Thyroid gland (tissue), 4 donors: ENCODE data around the gene ZNF778. TPM values are rescaled to one million over a fixed set of nuclear protein-coding genes. Genes with fewer than 3 reads are reported as not detected.

Experiments used
- DNase-seq, 2 donors: peaks; one replicate each; pipeline ENCODE4 v3.0.0-alpha.2; 2019
- H3K27ac ChIP-seq, 3 donors: fragments of 200-600 bp; sonication (generic); 1 replicate in 2 of 3; 2 replicates in 1 of 3; pipeline ENCODE4 v1.5.1; 2016 to 2019; ENCODE audit warnings: mild to moderate bottlenecking in 1 of 3, moderate library complexity in 1 of 3
- H3K27me3 ChIP-seq: fragments of 200-600 bp; sonication (generic); one replicate; pipeline ENCODE4 v1.5.1; 2019
- H3K36me3 ChIP-seq, 2 donors: fragments of 200-600 bp; sonication (generic); one replicate each; pipeline ENCODE4 v1.5.1; 2016 to 2019
- H3K4me1 ChIP-seq, 2 donors: fragments of 200-600 bp; sonication (generic); one replicate each; pipeline ENCODE4 v1.5.1; 2017 to 2019
- H3K4me3 ChIP-seq, 3 donors: fragments of 200-600 bp; sonication (generic); replicated peaks in 1 of 3; 1 replicate in 2 of 3; 2 replicates in 1 of 3; pipeline ENCODE4 v1.5.1; 2016; ENCODE audit warnings: mild to moderate bottlenecking in 1 of 3
- H3K9me3 ChIP-seq: fragments of 200-600 bp; sonication (generic); one replicate; pipeline ENCODE4 v1.5.1; 2017
- POLR2A ChIP-seq, 2 donors: fragments of 450-650 bp; IDR thresholded peaks; one replicate each; pipeline ENCODE4 v1.6.1; 2017; ENCODE audit warnings: antibody characterized with exemption in 2 of 2, mild to moderate bottlenecking in 2 of 2, moderate library complexity in 1 of 2
- WGBS, 2 donors: methylation state at CpG; one replicate each; pipeline ENCODE4 v1.1.5; 2017; 5-methylcytosine and 5-hydroxymethylcytosine counted together
- intact Hi-C: fragments of 100-400 bp; cut with DNase I; formaldehyde crosslinking; loops from one replicate; pipeline ENCODE4 v1.15.1; 2023
- total RNA-seq, 4 donors: library from RNA; depleted of rRNA; stranded (reverse); fragments of >200 nt; gene quantifications; one replicate each; pipeline ENCODE4 v1.2.3, GENCODE V29; 2016
- TF ChIP-seq, protein P1 (sequence below), 6 experiments: fragments of 200-600 bp in 3 of 6; fragments of 450-650 bp in 3 of 6; sonication (generic) in 3 of 6; IDR thresholded peaks; one replicate each; pipeline ENCODE4 v1.5.1; 2016 to 2019; ENCODE audit warnings: antibody characterized with exemption in 6 of 6, mild to moderate bottlenecking in 2 of 6, inconsistent platforms in 1 of 6, moderate library complexity in 1 of 6

ZNF778 gene
- total RNA-seq, 4 donors from 2014 or later, result 17.5 to 36.4 (median 30.9) TPM

GRCh38 chr16:89176717-89177116, 40.8 kb upstream of the ZNF778 start:
- no peak overlapping the region for H3K27ac ChIP-seq
- DNase-seq, result no peak
- H3K4me1 ChIP-seq, result peaks cover 0 to 2% of the 10 kb centered on the region in 2 donors
- 83 to 87% methylated on average over 4 to 7 of the region's 9 CpGs for WGBS, 2 donors
- TF ChIP-seq POLR2A (IDR thresholded peaks at IDR 0.05), result no peak
- TF ChIP-seq, protein P1, sequence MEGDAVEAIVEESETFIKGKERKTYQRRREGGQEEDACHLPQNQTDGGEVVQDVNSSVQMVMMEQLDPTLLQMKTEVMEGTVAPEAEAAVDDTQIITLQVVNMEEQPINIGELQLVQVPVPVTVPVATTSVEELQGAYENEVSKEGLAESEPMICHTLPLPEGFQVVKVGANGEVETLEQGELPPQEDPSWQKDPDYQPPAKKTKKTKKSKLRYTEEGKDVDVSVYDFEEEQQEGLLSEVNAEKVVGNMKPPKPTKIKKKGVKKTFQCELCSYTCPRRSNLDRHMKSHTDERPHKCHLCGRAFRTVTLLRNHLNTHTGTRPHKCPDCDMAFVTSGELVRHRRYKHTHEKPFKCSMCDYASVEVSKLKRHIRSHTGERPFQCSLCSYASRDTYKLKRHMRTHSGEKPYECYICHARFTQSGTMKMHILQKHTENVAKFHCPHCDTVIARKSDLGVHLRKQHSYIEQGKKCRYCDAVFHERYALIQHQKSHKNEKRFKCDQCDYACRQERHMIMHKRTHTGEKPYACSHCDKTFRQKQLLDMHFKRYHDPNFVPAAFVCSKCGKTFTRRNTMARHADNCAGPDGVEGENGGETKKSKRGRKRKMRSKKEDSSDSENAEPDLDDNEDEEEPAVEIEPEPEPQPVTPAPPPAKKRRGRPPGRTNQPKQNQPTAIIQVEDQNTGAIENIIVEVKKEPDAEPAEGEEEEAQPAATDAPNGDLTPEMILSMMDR (IDR thresholded peaks at IDR 0.05), result no peak
- H3K4me3 ChIP-seq, result no peak overlapping the region
- intact Hi-C loops, result loop anchor here (10.0 kb wide), 1 partner anchor 232 kb away; no protein-coding TSS in a partner anchor
- no peaks in the 10 kb centered on the region for H3K36me3 ChIP-seq
- no peaks in the 10 kb centered on the region for H3K27me3 ChIP-seq
- H3K9me3 ChIP-seq, result no peaks in the 10 kb centered on the region

GRCh38 chr16:89177501-89177900, 40.0 kb upstream of the ZNF778 start:
- H3K27me3 ChIP-seq, result no peaks in the 10 kb centered on the region
- no peak overlapping the region for H3K4me3 ChIP-seq
- no peaks in the 10 kb centered on the region for H3K4me1 ChIP-seq
- H3K27ac ChIP-seq, result no peak overlapping the region
- WGBS, 2 donors, result 75 to 77% methylated on average over 7 to 12 of the region's 12 CpGs
- H3K9me3 ChIP-seq, result no peaks in the 10 kb centered on the region
- no peak for DNase-seq
- TF ChIP-seq, protein P1 (IDR thresholded peaks at IDR 0.05), result no peak
- no peak for TF ChIP-seq POLR2A (IDR thresholded peaks at IDR 0.05)
- intact Hi-C loops, result loop anchor here (10.0 kb wide), 1 partner anchor 233 kb away; no protein-coding TSS in a partner anchor
- no peaks in the 10 kb centered on the region for H3K36me3 ChIP-seq

GRCh38 chr16:89178453-89179147, 38.9 kb upstream of the ZNF778 start:
- no peaks in the 10 kb centered on the region for H3K36me3 ChIP-seq
- no peak for DNase-seq
- WGBS, 2 donors, result 79 to 86% methylated on average over 8 to 13 of the region's 24 CpGs
- intact Hi-C loops, result loop anchor here (10.0 kb wide), 1 partner anchor 234 kb away; no protein-coding TSS in a partner anchor
- no peaks in the 10 kb centered on the region for H3K4me1 ChIP-seq
- H3K9me3 ChIP-seq, result no peaks in the 10 kb centered on the region
- TF ChIP-seq POLR2A (IDR thresholded peaks at IDR 0.05), result no peak
- TF ChIP-seq, protein P1 (IDR thresholded peaks at IDR 0.05), result no peak
- no peaks in the 10 kb centered on the region for H3K27me3 ChIP-seq
- H3K4me3 ChIP-seq, result no peak overlapping the region
- H3K27ac ChIP-seq, result no peak overlapping the region

DNA sequence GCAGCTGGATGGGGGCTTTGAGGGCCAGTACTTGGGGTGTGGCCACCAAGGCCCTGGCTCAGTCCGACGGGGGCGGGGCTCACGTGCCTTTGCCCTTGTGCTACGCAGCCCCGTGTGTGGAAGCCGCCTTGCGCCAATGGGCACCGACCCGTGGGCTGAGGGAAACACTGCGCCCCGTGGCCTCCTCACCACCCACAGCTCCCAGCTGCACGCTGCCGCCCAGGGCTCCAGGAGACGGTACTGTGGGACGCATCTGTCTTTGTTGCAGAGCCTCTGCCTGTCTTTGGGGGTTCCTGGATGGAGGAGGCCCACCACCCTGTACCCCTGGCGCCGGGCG, 38.4 kb upstream of the ZNF778 start:
- Histone ChIP-seq H3K27ac (no peak overlapping the region), H3K36me3 (no peaks in the 10 kb centered on the region), H3K4me3 (no peak overlapping the region), H3K4me1 (no peaks in the 10 kb centered on the region), H3K9me3 (no peaks in the 10 kb centered on the region), H3K27me3 (no peaks in the 10 kb centered on the region)
- DNase-seq, result no peak
- TF ChIP-seq, protein P1 (IDR thresholded peaks at IDR 0.05), result no peak
- no peak for TF ChIP-seq POLR2A (IDR thresholded peaks at IDR 0.05)
- WGBS, 2 donors, result 89 to 91% methylated on average over 6 to 15 of the region's 19 CpGs
- intact Hi-C loops, result loop anchor here (10.0 kb wide), 1 partner anchor 234 kb away; no protein-coding TSS in a partner anchor

GRCh38 chr16:89179656-89180315, 37.7 kb upstream of the ZNF778 start:
- intact Hi-C loops, result loop anchor here (10.0 kb wide), 1 partner anchor 235 kb away; no protein-coding TSS in a partner anchor
- no peak overlapping the region for H3K27ac ChIP-seq
- H3K9me3 ChIP-seq, result no peaks in the 10 kb centered on the region
- H3K4me1 ChIP-seq, result no peaks in the 10 kb centered on the region
- WGBS, 2 donors, result 84 to 86% methylated on average over 18 to 21 of the region's 25 CpGs
- TF ChIP-seq, protein P1 (IDR thresholded peaks at IDR 0.05), result no peak
- no peak for TF ChIP-seq POLR2A (IDR thresholded peaks at IDR 0.05)
- H3K27me3 ChIP-seq, result no peaks in the 10 kb centered on the region
- H3K36me3 ChIP-seq, result no peaks in the 10 kb centered on the region
- no peak overlapping the region for H3K4me3 ChIP-seq
- no peak for DNase-seq
